Keratinocyte (primary cell): ENCODE measurements around the gene BBIP1. TPM values are rescaled to one million over a fixed set of nuclear protein-coding genes. Genes with fewer than 3 reads are reported as not detected.

ENCODE experiments used
- DNase-seq: peaks from one replicate; pipeline ENCODE4 v3.0.0-alpha.2; 2011; ENCODE audit warnings: low read depth, missing footprints, low spot score
- FAIRE-seq: peaks from 2 replicates; lab custom pipeline; 2011; peaks lifted over from hg19 to GRCh38; lab: Jason Lieb, UNC
- H2AFZ ChIP-seq: 2 replicates; pipeline ENCODE4 v1.6.0; 2012; ENCODE audit warnings: low read length, control low read depth, inconsistent platforms; ENCODE audit not compliant: control insufficient read depth
- H3K27ac ChIP-seq: 2 replicates; pipeline ENCODE4 v1.5.1; 2011; ENCODE audit warnings: low read length; ENCODE audit not compliant: control insufficient read depth, insufficient read depth
- H3K27me3 ChIP-seq: 3 replicates; pipeline ENCODE4 v1.6.0; 2011; ENCODE audit warnings: low read length; ENCODE audit not compliant: control insufficient read depth, insufficient read depth; ENCODE audit errors: extremely low read depth
- H3K36me3 ChIP-seq, 2 experiments: 2 replicates in 1 of 2; 3 replicates in 1 of 2; pipeline ENCODE4 v1.5.1; 2011; ENCODE audit warnings: low read length in 2 of 2, mild to moderate bottlenecking in 1 of 2; ENCODE audit not compliant: control insufficient read depth in 2 of 2, insufficient read depth in 2 of 2; ENCODE audit errors: extremely low read depth in 1 of 2
- H3K4me1 ChIP-seq: 3 replicates; pipeline ENCODE4 v1.5.1; 2011; ENCODE audit warnings: low read length; ENCODE audit not compliant: control insufficient read depth, insufficient read depth; ENCODE audit errors: extremely low read depth
- H3K4me2 ChIP-seq: 3 replicates; pipeline ENCODE4 v1.6.0; 2011; ENCODE audit warnings: low read depth, low read length; ENCODE audit not compliant: control insufficient read depth, insufficient read depth; ENCODE audit errors: extremely low read depth
- H3K4me3 ChIP-seq, 3 experiments: fragments of 200-600 bp in 1 of 3; sonication (generic) in 1 of 3; 2 replicates in 2 of 3; 3 replicates in 1 of 3; pipeline ENCODE4 v1.5.1; 2011 to 2016; ENCODE audit warnings: low read length in 3 of 3, mild to moderate bottlenecking in 3 of 3, control low read depth in 2 of 3, inconsistent platforms in 1 of 3, low read depth in 1 of 3, mixed read lengths in 1 of 3, mixed run types in 1 of 3, moderate library complexity in 1 of 3; ENCODE audit not compliant: control insufficient read depth in 2 of 3, insufficient read depth in 2 of 3; ENCODE audit errors: extremely low read depth in 1 of 3
- H3K79me2 ChIP-seq: 2 replicates; pipeline ENCODE4 v1.6.0; 2012; ENCODE audit warnings: low read length; ENCODE audit not compliant: control insufficient read depth, insufficient read depth
- H3K9ac ChIP-seq: 3 replicates; pipeline ENCODE4 v1.6.0; 2011; ENCODE audit warnings: low read length; ENCODE audit not compliant: control insufficient read depth, insufficient read depth; ENCODE audit errors: extremely low read depth
- H3K9me1 ChIP-seq: 3 replicates; pipeline ENCODE4 v1.6.0; 2011; ENCODE audit warnings: low read length; ENCODE audit not compliant: control insufficient read depth, insufficient read depth; ENCODE audit errors: extremely low read depth
- H3K9me3 ChIP-seq: 2 replicates; pipeline ENCODE4 v1.5.1; 2012; ENCODE audit warnings: low read depth, low read length; ENCODE audit not compliant: control insufficient read depth
- H4K20me1 ChIP-seq: 3 replicates; pipeline ENCODE4 v1.6.0; 2011; ENCODE audit warnings: low read length; ENCODE audit not compliant: control insufficient read depth, insufficient read depth; ENCODE audit errors: extremely low read depth
- CTCF ChIP-seq, 3 experiments: IDR thresholded peaks in 1 of 3; conservative IDR thresholded peaks in 1 of 3; optimal IDR thresholded peaks in 1 of 3; 2 replicates in 2 of 3; 3 replicates in 1 of 3; pipeline versions ENCODE3 to v1.5.1; 2011; ENCODE audit warnings: low read length in 3 of 3, mild to moderate bottlenecking in 3 of 3, moderate library complexity in 2 of 3, control low read depth in 1 of 3, inconsistent platforms in 1 of 3; ENCODE audit not compliant: insufficient read depth in 2 of 3; ENCODE audit errors: extremely low read depth in 1 of 3
- EZH2 ChIP-seq: IDR thresholded peaks from one replicate; pipeline ENCODE4 v1.6.1; 2012; ENCODE audit warnings: inconsistent platforms, mild to moderate bottlenecking, low read length, moderate library complexity
- dilution Hi-C: fragments of 300-500 bp; cut with MboI; formaldehyde crosslinking; loops from one replicate; pipeline ENCODE4 v1.7.0; 2020; ENCODE audit warnings: low sequenced_read_pairs; ENCODE audit not compliant: extremely low pct_ligation_motif_present
- polyA plus RNA-seq, 5 experiments: library from polyadenylated mRNA; depleted of rRNA in 3 of 5; stranded (reverse) in 3 of 5; stranded (forward) in 1 of 5; unstranded in 1 of 5; fragments of >200 nt; gene quantifications; 1 replicate in 1 of 5; 2 replicates in 3 of 5; 3 replicates in 1 of 5; pipeline versions ENCODE4 v1.2.1 to v1.2.3, GENCODE V29; 2011 to 2012; ENCODE audit warnings: missing spikeins in 2 of 5, low read depth in 1 of 5, low replicate concordance in 1 of 5

BBIP1 gene
- polyA plus RNA-seq, 1 donor (not counting 4 experiments of a cell fraction or from before 2014, with no cell fraction given), result 30.4 TPM

GRCh38 chr10:110957606-110958005 is 38.6 kb upstream of the BBIP1 start:
- FAIRE-seq (no peak), DNase-seq (no peak)
- no peaks in the 10 kb centered on the region for H3K4me1 ChIP-seq
- H3K27me3 ChIP-seq, result no peaks in the 10 kb centered on the region
- H3K36me3 ChIP-seq, result no peaks in the 10 kb centered on the region
- H3K79me2 ChIP-seq, result peaks cover 57% of the 10 kb centered on the region
- no peaks in the 10 kb centered on the region for H4K20me1 ChIP-seq
- dilution Hi-C loops, result no loop called here
- H3K9me1 ChIP-seq, result no peaks in the 10 kb centered on the region
- no peak overlapping the region for H2AFZ ChIP-seq
- H3K4me2 ChIP-seq, result no peak overlapping the region
- H3K4me3 ChIP-seq, result no peak overlapping the region
- no peak overlapping the region for H3K27ac ChIP-seq
- TF ChIP-seq CTCF (optimal IDR thresholded peaks at IDR 0.05 in 1 of 3, IDR thresholded peaks at IDR 0.05 in 1 of 3, conservative IDR thresholded peaks at IDR 0.05 in 1 of 3; ENCODE audit: extremely low read depth in 1 of 3, insufficient read depth in 2 of 3, low read length in 3 of 3), result no peak
- TF ChIP-seq EZH2, result no peak
- H3K9me3 ChIP-seq, result no peaks in the 10 kb centered on the region
- no peak overlapping the region for H3K9ac ChIP-seq

GRCh38 chr10:110951381-110951780 is 32.4 kb upstream of the BBIP1 start:
- no peaks in the 10 kb centered on the region for H4K20me1 ChIP-seq
- no peak overlapping the region for H3K9ac ChIP-seq
- H3K36me3 ChIP-seq, result no peaks in the 10 kb centered on the region
- H3K79me2 ChIP-seq, result peaks cover 44% of the 10 kb centered on the region
- H3K9me1 ChIP-seq, result no peaks in the 10 kb centered on the region
- H3K4me1 ChIP-seq, result peaks cover 8% of the 10 kb centered on the region
- FAIRE-seq (no peak), DNase-seq (no peak)
- no peaks in the 10 kb centered on the region for H3K9me3 ChIP-seq
- H3K27me3 ChIP-seq, result no peaks in the 10 kb centered on the region
- H3K27ac ChIP-seq, result no peak overlapping the region
- no peak overlapping the region for H3K4me3 ChIP-seq
- H3K4me2 ChIP-seq, result no peak overlapping the region
- TF ChIP-seq EZH2 (no peak), CTCF (optimal IDR thresholded peaks at IDR 0.05 in 1 of 3, IDR thresholded peaks at IDR 0.05 in 1 of 3, conservative IDR thresholded peaks at IDR 0.05 in 1 of 3; ENCODE audit: extremely low read depth in 1 of 3, insufficient read depth in 2 of 3, low read length in 3 of 3) (no peak)
- H2AFZ ChIP-seq, result no peak overlapping the region
- dilution Hi-C loops, result no loop called here
